SK-N-SH (cell line): ENCODE results near the gene NHP2. TPM values are rescaled to one million over a fixed set of nuclear protein-coding genes. Genes with fewer than 3 reads are reported as not detected.

Experiments used
- CTCF ChIA-PET: fragments of 300-600, 350-600 bp; formaldehyde crosslinking; extraction: SDS; loops from one replicate; lab custom pipeline; 2021; lab: Yijun Ruan, JAX
- POLR2A ChIA-PET: fragments of 350-600 bp; sonication (Branson Sonifier 250); formaldehyde crosslinking; extraction: SDS; loops from one replicate; lab custom pipeline; 2020; ENCODE audit warnings: antibody characterized with exemption, inconsistent platforms; lab: Yijun Ruan, JAX
- DNase-seq: peaks from one replicate; pipeline ENCODE4 v3.0.0; 2012
- H2AFZ ChIP-seq: fragments of 200-600 bp; sonication (generic); 2 replicates; pipeline ENCODE4 v1.8.1; 2016; ENCODE audit warnings: antibody characterized with exemption, mild to moderate bottlenecking, low read depth
- H3F3A ChIP-seq: fragments of 200-600 bp; sonication (generic); replicated peaks from 2 replicates; pipeline ENCODE3; 2016; ENCODE audit warnings: antibody characterized with exemption, mild to moderate bottlenecking; ENCODE audit not compliant: insufficient read depth
- H3K27ac ChIP-seq, 2 experiments: fragments of 200-500 bp in 1 of 2; fragments of 200-600 bp in 1 of 2; sonication (Bioruptor generic) in 1 of 2; sonication (generic), shearing (Covaris generic) in 1 of 2; 2 replicates each; pipeline versions ENCODE4 v1.5.1 to v1.6.1; 2014 to 2016; ENCODE audit warnings: low read depth in 2 of 2, inconsistent platforms in 1 of 2, low read length in 1 of 2, mild to moderate bottlenecking in 1 of 2, mixed read lengths in 1 of 2
- H3K27me3 ChIP-seq: fragments of 200-600 bp; sonication (generic), shearing (Covaris generic); 2 replicates; pipeline ENCODE4 v1.6.1; 2016; ENCODE audit warnings: mixed run types; ENCODE audit not compliant: insufficient read depth
- H3K36me3 ChIP-seq, 2 experiments: fragments of 200-500 bp in 1 of 2; fragments of 200-600 bp in 1 of 2; sonication (Bioruptor generic) in 1 of 2; sonication (generic) in 1 of 2; replicated peaks in 1 of 2; 2 replicates each; pipeline versions ENCODE3 to v1.5.1; 2014 to 2016; ENCODE audit warnings: low read length in 1 of 2, mild to moderate bottlenecking in 1 of 2; ENCODE audit not compliant: insufficient read depth in 2 of 2, control insufficient read depth in 1 of 2
- H3K4me1 ChIP-seq, 2 experiments: fragments of 200-500 bp in 1 of 2; fragments of 200-600 bp in 1 of 2; sonication (Bioruptor generic) in 1 of 2; sonication (generic), shearing (Covaris generic) in 1 of 2; 2 replicates each; pipeline versions ENCODE4 v1.5.1 to v1.6.1; 2014 to 2016; ENCODE audit warnings: low read depth in 1 of 2, low read length in 1 of 2, mixed run types in 1 of 2; ENCODE audit not compliant: insufficient read depth in 2 of 2, control insufficient read depth in 1 of 2
- H3K4me2 ChIP-seq: fragments of 200-600 bp; sonication (generic), shearing (Covaris generic); 2 replicates; pipeline ENCODE4 v1.6.1; 2017; ENCODE audit warnings: mixed run types
- H3K4me3 ChIP-seq, 2 experiments: fragments of 200-500 bp in 1 of 2; fragments of 200-600 bp in 1 of 2; sonication (Bioruptor generic) in 1 of 2; sonication (generic), shearing (Covaris generic) in 1 of 2; 2 replicates each; pipeline versions ENCODE4 v1.5.1 to v1.8.1; 2014 to 2016; ENCODE audit warnings: low read depth in 2 of 2, inconsistent platforms in 1 of 2, low read length in 1 of 2, mild to moderate bottlenecking in 1 of 2, mixed read lengths in 1 of 2, moderate library complexity in 1 of 2
- H3K79me2 ChIP-seq: fragments of 200-600 bp; sonication (generic); 2 replicates; pipeline ENCODE4 v1.8.1; 2017; ENCODE audit warnings: mild to moderate bottlenecking; ENCODE audit not compliant: insufficient read depth
- H3K9ac ChIP-seq: fragments of 200-600 bp; sonication (generic); 2 replicates; pipeline ENCODE4 v1.6.1; 2017; ENCODE audit warnings: mixed run types
- H3K9me2 ChIP-seq: fragments of 200-600 bp; sonication (generic); 2 replicates; pipeline ENCODE4 v1.6.1; 2017; ENCODE audit warnings: mixed run types
- H3K9me3 ChIP-seq: fragments of 200-600 bp; sonication (generic); 2 replicates; pipeline ENCODE4 v1.6.1; 2017; ENCODE audit warnings: mixed run types, mild to moderate bottlenecking, moderate library complexity
- H4K20me1 ChIP-seq: fragments of 200-600 bp; sonication (generic); 2 replicates; pipeline ENCODE4 v1.6.1; 2017; ENCODE audit warnings: mild to moderate bottlenecking, mixed run types; ENCODE audit not compliant: insufficient read depth
- FOXJ3 ChIP-seq: sonication (generic); formaldehyde crosslinking; IDR thresholded peaks from 2 replicates; pipeline ENCODE4 v1.5.1; 2020; ENCODE audit warnings: mild to moderate bottlenecking, missing genetic modification reagents
- GABPA ChIP-seq: IDR thresholded peaks from 2 replicates; pipeline ENCODE4 v1.4.0; 2012; ENCODE audit warnings: low read depth, mild to moderate bottlenecking
- GATA2 ChIP-seq: sonication (generic); formaldehyde crosslinking; IDR thresholded peaks from 2 replicates; pipeline ENCODE4 v1.5.0; 2020; ENCODE audit warnings: mild to moderate bottlenecking, missing genetic modification reagents
- MXI1 ChIP-seq: IDR thresholded peaks from 2 replicates; pipeline ENCODE4 v1.6.1; 2012; ENCODE audit warnings: mild to moderate bottlenecking, low read depth, low read length, improper control_type of control experiment
- NFIC ChIP-seq: IDR thresholded peaks from 2 replicates; pipeline ENCODE4 v1.4.0; 2012; ENCODE audit warnings: borderline replicate concordance
- PBX3 ChIP-seq: IDR thresholded peaks from 2 replicates; pipeline ENCODE4; 2012
- POLR2AphosphoS5 ChIP-seq: IDR thresholded peaks from 2 replicates; pipeline ENCODE4 v1.6.1; 2012; ENCODE audit warnings: low read depth, low read length
- RAD21 ChIP-seq: IDR thresholded peaks from 2 replicates; pipeline ENCODE4 v1.6.1; 2012; ENCODE audit warnings: mild to moderate bottlenecking, low read length
- RCOR1 ChIP-seq: fragments of 150-350 bp; IDR thresholded peaks from 2 replicates; pipeline ENCODE4 v1.6.1; 2017; ENCODE audit warnings: antibody characterized with exemption, low read length
- TCF12 ChIP-seq: IDR thresholded peaks from 2 replicates; pipeline ENCODE4 v1.4.0; 2012
- TEAD4 ChIP-seq: IDR thresholded peaks from 2 replicates; pipeline ENCODE4 v1.4.0; 2012; ENCODE audit warnings: mild to moderate bottlenecking, borderline replicate concordance; ENCODE audit not compliant: insufficient read depth
- USF2 ChIP-seq: fragments of 150-350 bp; IDR thresholded peaks from 2 replicates; pipeline ENCODE4 v1.6.1; 2017; ENCODE audit warnings: antibody characterized with exemption, low read length, low read depth, borderline replicate concordance
- WGBS: methylation state at CpG from one replicate; pipeline ENCODE4 v1.1.6; 2017; ENCODE audit warnings: low lambda C conversion rate; 5-methylcytosine and 5-hydroxymethylcytosine counted together
- polyA plus RNA-seq, 3 experiments: library from polyadenylated mRNA; depleted of rRNA; stranded (reverse); fragments of >200 nt; gene quantifications; 2 replicates each; pipeline ENCODE4 v1.2.3, GENCODE V29; 2012

The NHP2 gene
- polyA plus RNA-seq, 1 of the 3 experiments (the other 2 are of a cell fraction) = 455 TPM

- Histone ChIP-seq H3K36me3 (no peaks in the 10 kb centered on the region), H3K4me2 (no peak overlapping the region), H3K27ac (no peak overlapping the region), H3K27me3 (no peaks in the 10 kb centered on the region), H3K9me2 (no peaks in the 10 kb centered on the region), H3K79me2 (no peaks in the 10 kb centered on the region), H3K4me3 (no peak overlapping the region), H3K9ac (no peak overlapping the region), H3F3A (no peaks in the 10 kb centered on the region), H3K9me3 (no peaks in the 10 kb centered on the region), H4K20me1 (no peaks in the 10 kb centered on the region), H2AFZ (no peak overlapping the region), H3K4me1 (peaks cover 0 to 29% of the 10 kb centered on the region in 2 experiments; a peak in 1 of 4 replicates)
- DNase-seq = no peak
- ChIA-PET POLR2A (no interaction called here), CTCF (interaction anchor here (1.0 to 9.4 kb wide), 5 partner anchors 12 to 466 kb away, joined by 3 to 116 read pairs (median 3); partner anchors contain the start of gene COL23A1)
- WGBS = 88% methylated on average over 8 of the region's 18 CpGs
- TF ChIP-seq TEAD4 (no peak), NFIC (no peak)
- TF ChIP-seq, all 33 proteins: peak for 0
Observed at GRCh38 chr5:178123966-178124925, 29.4 kb downstream of the NHP2 start.

- no peaks in the 10 kb centered on the region for H3K9me3 ChIP-seq
- H3K4me2 ChIP-seq = no peak overlapping the region
- H3K27ac ChIP-seq = no peak overlapping the region
- H2AFZ ChIP-seq = no peak overlapping the region
- no peaks in the 10 kb centered on the region for H3K9me2 ChIP-seq
- peaks cover 0 to 29% of the 10 kb centered on the region in 2 experiments; a peak in 1 of 4 replicates for H3K4me1 ChIP-seq
- H4K20me1 ChIP-seq = no peaks in the 10 kb centered on the region
- DNase-seq = no peak
- H3K9ac ChIP-seq = no peak overlapping the region
- no peaks in the 10 kb centered on the region for H3K79me2 ChIP-seq
- TF ChIP-seq RAD21 (no peak), GATA2 (no peak), USF2 (no peak), PBX3 (no peak), FOXJ3 (CRISPR knock-in tag) (no peak), TCF12 (no peak), RCOR1 (no peak), POLR2AphosphoS5 (no peak), GABPA (no peak), MXI1 (no peak)
- CTCF ChIA-PET = interaction anchor here (1.1 to 9.4 kb wide), 6 partner anchors 10 to 467 kb away, joined by 3 to 116 read pairs (median 3); partner anchors contain the start of genes COL23A1 and N4BP3
- 89% methylated on average over 11 of the region's 13 CpGs for WGBS
- H3F3A ChIP-seq = no peaks in the 10 kb centered on the region
- no peaks in the 10 kb centered on the region for H3K36me3 ChIP-seq
- H3K4me3 ChIP-seq = no peak overlapping the region
- H3K27me3 ChIP-seq = no peaks in the 10 kb centered on the region
- POLR2A ChIA-PET = no interaction called here
Observed at GRCh38 chr5:178123094-178123965, 30.4 kb downstream of the NHP2 start.
